Testis (tissue), 3 donors: ENCODE measurements around the gene GZF1. TPM values are rescaled to one million over a fixed set of nuclear protein-coding genes. Genes with fewer than 3 reads are reported as not detected.

Experiments
- DNase-seq: peaks from one replicate; pipeline ENCODE4 v3.0.0-alpha.2; 2019
- H3K27ac ChIP-seq, 2 donors: fragments of 200-600 bp; sonication (generic); one replicate each; pipeline ENCODE4 v1.5.1; 2019
- H3K27me3 ChIP-seq: fragments of 200-600 bp; sonication (generic); one replicate; pipeline ENCODE4 v1.5.1; 2019
- H3K36me3 ChIP-seq: fragments of 200-600 bp; sonication (generic); one replicate; pipeline ENCODE4 v1.5.1; 2017; ENCODE audit warnings: low read depth; ENCODE audit errors: missing control alignments
- H3K4me1 ChIP-seq: fragments of 200-600 bp; sonication (generic); one replicate; pipeline ENCODE4 v1.5.1; 2019
- H3K4me3 ChIP-seq, 2 donors: fragments of 200-600 bp; sonication (generic); one replicate each; pipeline ENCODE4 v1.5.1; 2017 to 2019
- H3K9me3 ChIP-seq: fragments of 200-600 bp; sonication (generic); one replicate; pipeline ENCODE4 v1.5.1; 2017
- CTCF ChIP-seq, 3 experiments: fragments of 450-650 bp in 2 of 3; fragments of 200-600 bp in 1 of 3; sonication (generic) in 1 of 3; IDR thresholded peaks; one replicate each; pipeline ENCODE4 v1.5.1; 2016 to 2019; ENCODE audit warnings: antibody characterized with exemption in 3 of 3, mild to moderate bottlenecking in 2 of 3, moderate library complexity in 1 of 3
- POLR2A ChIP-seq: fragments of 450-650 bp; IDR thresholded peaks from one replicate; pipeline ENCODE4 v1.6.1; 2017; ENCODE audit warnings: antibody characterized with exemption, mild to moderate bottlenecking, moderate library complexity
- WGBS, 2 donors: methylation state at CpG; one replicate each; pipeline ENCODE4 v1.1.5; 2018; 5-methylcytosine and 5-hydroxymethylcytosine counted together
- intact Hi-C: fragments of 100-400 bp; cut with DNase I; formaldehyde crosslinking; loops from one replicate; pipeline ENCODE4 v1.15.1; 2023; ENCODE audit warnings: low total_unique reads
- polyA plus RNA-seq: library from polyadenylated mRNA; stranded (reverse); fragments of 350-450 nt; fragmentation: Illumina TruSeq; extraction: RNeasy Lipid Tissue Mini Kit (QIAGEN cat#74804); gene quantifications from one replicate; pipeline ENCODE4 v1.2.3, GENCODE V29; 2014; ENCODE audit warnings: low read depth, low replicate concordance; ENCODE audit not compliant: insufficient read depth
- total RNA-seq, 2 donors: library from RNA; depleted of rRNA; stranded (reverse); fragments of >200 nt; gene quantifications; one replicate each; pipeline ENCODE4 v1.2.3, GENCODE V29; 2016

GZF1 gene
- total and polyA plus RNA-seq, 3 donors from 2014 or later = 32.4 to 47.4 (median 46.1) TPM

GRCh38 chr20:23414526-23415188 is 52.7 kb downstream of the GZF1 start:
- Histone ChIP-seq H3K4me1 (peaks cover 50% of the 10 kb centered on the region), H3K27me3 (no peaks in the 10 kb centered on the region)
- intact Hi-C loops = no loop called here

GRCh38 chr20:23415555-23415954 is 53.6 kb downstream of the GZF1 start:
- TF ChIP-seq POLR2A = no peak
- H3K4me1 ChIP-seq = peaks cover 42% of the 10 kb centered on the region
- peak overlapping the region; percentile 66 to 67 for H3K27ac ChIP-seq
- H3K27me3 ChIP-seq = no peaks in the 10 kb centered on the region
- no peaks in the 10 kb centered on the region for H3K9me3 ChIP-seq
- intact Hi-C loops = no loop called here
- H3K4me3 ChIP-seq = no peak overlapping the region
- DNase-seq = no peak
- no peaks in the 10 kb centered on the region for H3K36me3 ChIP-seq
- 43 to 66% methylated on average over 5 of the region's 5 CpGs for WGBS, 2 donors

More at GRCh38 chr20:23414526-23415188, 52.7 kb downstream of the GZF1 start:
- no peak for DNase-seq
- H3K9me3 ChIP-seq = no peaks in the 10 kb centered on the region
- H3K27ac ChIP-seq = peak overlapping the region; percentile 66 to 67
- no peak overlapping the region for H3K4me3 ChIP-seq
- TF ChIP-seq POLR2A (no peak), CTCF (IDR thresholded peaks at IDR 0.05) (no peak)
- 59 to 67% methylated on average over 1 of the region's 1 CpG for WGBS, 2 donors
- no peaks in the 10 kb centered on the region for H3K36me3 ChIP-seq

GRCh38 chr20:23415959-23416583 is 54.1 kb downstream of the GZF1 start:
- Histone ChIP-seq H3K36me3 (no peaks in the 10 kb centered on the region), H3K27me3 (no peaks in the 10 kb centered on the region), H3K4me3 (no peak overlapping the region), H3K9me3 (no peaks in the 10 kb centered on the region), H3K27ac (peak overlapping the region; percentile 66 to 67), H3K4me1 (peaks cover 42% of the 10 kb centered on the region)
- peak; percentile 83 for DNase-seq
- TF ChIP-seq CTCF (IDR thresholded peaks at IDR 0.05) (no peak), POLR2A (no peak)
- WGBS, 2 donors = 40 to 42% methylated on average over 6 of the region's 6 CpGs
- intact Hi-C loops = no loop called here

- TF ChIP-seq CTCF (IDR thresholded peaks at IDR 0.05) (no peak), POLR2A (no peak)
- Histone ChIP-seq H3K36me3 (no peaks in the 10 kb centered on the region), H3K4me1 (peaks cover 43% of the 10 kb centered on the region), H3K27ac (peak overlapping the region; percentile 48 to 95), H3K9me3 (no peaks in the 10 kb centered on the region), H3K27me3 (no peaks in the 10 kb centered on the region), H3K4me3 (no peak overlapping the region)
- no peak for DNase-seq
- intact Hi-C loops = no loop called here
Observed at GRCh38 chr20:23417861-23418260, 55.9 kb downstream of the GZF1 start.

- peak overlapping the region; percentile 86 to 97 for H3K4me3 ChIP-seq
- peak overlapping the region; percentile 95 for H3K27ac ChIP-seq
- H3K27me3 ChIP-seq = no peaks in the 10 kb centered on the region
- no peaks in the 10 kb centered on the region for H3K9me3 ChIP-seq
- peaks cover 43% of the 10 kb centered on the region for H3K4me1 ChIP-seq
- no peak for TF ChIP-seq POLR2A
- TF ChIP-seq CTCF (IDR thresholded peaks at IDR 0.05) = no peak
- intact Hi-C loops = no loop called here
- no peak for DNase-seq
- H3K36me3 ChIP-seq = no peaks in the 10 kb centered on the region
- WGBS, 2 donors = 7 to 12% methylated on average over 5 of the region's 5 CpGs
Observed at GRCh38 chr20:23419657-23419994, 57.6 kb downstream of the GZF1 start.
